Effector memory CD4-positive, alpha-beta T cell (primary cell): ENCODE measurements around the gene ZNF184.

Experiments used
- DNase-seq, 3 donors: peaks; one replicate each; pipeline ENCODE4 v3.0.0-alpha.2; 2020
- H3K27ac ChIP-seq: 2 replicates; pipeline ENCODE4 v1.7.0; 2013; ENCODE audit warnings: mild to moderate bottlenecking, low read length, moderate library complexity; ENCODE audit not compliant: insufficient read depth, poor library complexity, severe bottlenecking
- H3K27me3 ChIP-seq: replicated peaks from 2 replicates; pipeline ENCODE4 v1.7.0; 2013; ENCODE audit warnings: mild to moderate bottlenecking, low read length; ENCODE audit not compliant: insufficient read depth, control insufficient read depth, poor library complexity, severe bottlenecking
- H3K36me3 ChIP-seq: 2 replicates; pipeline ENCODE4 v1.7.0; 2013; ENCODE audit warnings: mild to moderate bottlenecking, low read length, moderate library complexity; ENCODE audit not compliant: control insufficient read depth, insufficient read depth
- H3K4me1 ChIP-seq: 2 replicates; pipeline ENCODE4 v1.7.0; 2013; ENCODE audit warnings: low read length, mild to moderate bottlenecking; ENCODE audit not compliant: control insufficient read depth, insufficient read depth, poor library complexity, severe bottlenecking
- H3K4me3 ChIP-seq: 2 replicates; pipeline ENCODE4 v1.7.0; 2013; ENCODE audit warnings: low read length, low read depth, mild to moderate bottlenecking; ENCODE audit not compliant: insufficient read depth, poor library complexity, severe bottlenecking
- H3K9me3 ChIP-seq: 2 replicates; pipeline ENCODE4 v1.7.0; 2013; ENCODE audit warnings: mild to moderate bottlenecking, low read length, moderate library complexity; ENCODE audit not compliant: control insufficient read depth

Gene ZNF184

GRCh38 chr6:27503436-27504030 lies 30.6 kb upstream of the ZNF184 start:
- Histone ChIP-seq H3K4me3 (peak overlapping the region; percentile 64), H3K27ac (peak overlapping the region; percentile 50), H3K9me3 (no peaks in the 10 kb centered on the region), H3K27me3 (no peaks in the 10 kb centered on the region), H3K4me1 (peaks cover 5% of the 10 kb centered on the region), H3K36me3 (no peaks in the 10 kb centered on the region)
- DNase-seq = peak; percentile 57 to 75 (median 64)

GRCh38 chr6:27502508-27503435 lies 29.9 kb upstream of the ZNF184 start:
- H3K27ac ChIP-seq = peak overlapping the region; percentile 50
- peaks cover 5% of the 10 kb centered on the region for H3K4me1 ChIP-seq
- no peaks in the 10 kb centered on the region for H3K27me3 ChIP-seq
- no peaks in the 10 kb centered on the region for H3K36me3 ChIP-seq
- no peaks in the 10 kb centered on the region for H3K9me3 ChIP-seq
- DNase-seq = peak; percentile 37 to 61 (median 45)
- H3K4me3 ChIP-seq = peak overlapping the region; percentile 64

- Histone ChIP-seq H3K36me3 (no peaks in the 10 kb centered on the region), H3K4me1 (peaks cover 5% of the 10 kb centered on the region), H3K27ac (no peak overlapping the region), H3K27me3 (peaks cover 2% of the 10 kb centered on the region), H3K9me3 (no peaks in the 10 kb centered on the region), H3K4me3 (no peak overlapping the region)
- DNase-seq = no peak
These were observed 28.3 kb upstream of the ZNF184 start for GRCh38 chr6:27501187-27501586.

- Histone ChIP-seq H3K27me3 (peaks cover 12% of the 10 kb centered on the region), H3K36me3 (no peaks in the 10 kb centered on the region), H3K4me1 (peaks cover 8% of the 10 kb centered on the region), H3K9me3 (no peaks in the 10 kb centered on the region), H3K4me3 (no peak overlapping the region), H3K27ac (no peak overlapping the region)
- DNase-seq = no peak
These were observed 27.3 kb upstream of the ZNF184 start for GRCh38 chr6:27500177-27500576.

DNA sequence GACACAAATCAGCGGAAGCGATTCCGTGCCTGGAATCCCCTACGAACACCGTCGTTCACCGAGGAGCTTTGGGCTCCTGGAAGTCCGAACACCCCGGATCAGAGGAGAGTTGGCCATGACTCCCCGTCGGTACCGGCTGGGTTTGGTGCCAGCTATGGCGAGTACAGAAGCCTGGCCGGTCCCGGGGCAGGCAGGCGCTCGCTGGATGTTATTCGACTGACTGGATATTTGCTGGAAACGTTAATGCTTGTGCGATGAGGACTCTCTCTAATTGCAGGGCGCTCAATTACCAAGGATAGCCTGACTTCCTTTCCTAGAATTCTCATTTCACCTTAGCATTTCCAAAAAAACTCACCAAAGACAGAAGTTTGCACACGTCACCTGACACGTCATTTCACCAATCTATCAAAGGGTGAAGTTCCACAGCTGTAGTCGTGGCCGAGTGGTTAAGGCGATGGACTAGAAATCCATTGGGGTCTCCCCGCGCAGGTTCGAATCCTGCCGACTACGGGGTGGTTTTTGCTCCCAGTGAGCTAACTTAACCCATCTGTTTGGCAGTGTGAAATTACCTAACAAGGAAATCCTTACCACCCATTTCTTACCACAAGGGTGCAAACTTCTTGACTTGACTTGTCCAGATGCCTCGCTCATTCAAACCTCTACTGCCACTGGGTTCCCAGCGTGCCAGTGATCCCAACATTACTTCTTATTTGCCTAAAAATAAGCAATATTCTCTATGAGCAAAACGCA lies 22.7 kb upstream of the ZNF184 start:
- peaks cover 28% of the 10 kb centered on the region for H3K27me3 ChIP-seq
- H3K4me3 ChIP-seq = peak overlapping the region; percentile 8
- DNase-seq = peak in 1 of 3 donors; percentile 10
- peaks cover 7% of the 10 kb centered on the region for H3K4me1 ChIP-seq
- no peaks in the 10 kb centered on the region for H3K36me3 ChIP-seq
- no peaks in the 10 kb centered on the region for H3K9me3 ChIP-seq
- no peak overlapping the region for H3K27ac ChIP-seq

DNA sequence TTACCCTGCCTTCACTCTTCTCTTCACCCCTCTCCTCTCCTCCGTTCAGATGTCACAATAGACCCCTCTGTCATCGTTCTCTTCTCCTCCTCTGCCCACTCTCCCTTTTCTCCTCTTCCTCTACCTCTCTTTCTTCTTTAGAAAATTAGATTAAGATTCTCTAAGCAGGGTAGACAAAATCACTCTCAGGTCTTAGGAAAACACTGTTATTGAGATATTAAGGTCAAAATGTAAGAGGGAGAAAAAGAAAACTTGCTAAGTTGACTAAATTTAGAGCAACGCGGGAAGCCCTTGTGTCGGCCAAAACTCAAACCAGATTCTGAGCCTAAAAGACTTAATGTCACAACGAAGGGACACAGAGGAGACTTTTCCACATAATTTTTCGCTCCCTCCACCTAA lies 22.1 kb upstream of the ZNF184 start:
- no peak overlapping the region for H3K27ac ChIP-seq
- peak overlapping the region; percentile 8 for H3K4me3 ChIP-seq
- H3K27me3 ChIP-seq = peaks cover 28% of the 10 kb centered on the region

DNA sequence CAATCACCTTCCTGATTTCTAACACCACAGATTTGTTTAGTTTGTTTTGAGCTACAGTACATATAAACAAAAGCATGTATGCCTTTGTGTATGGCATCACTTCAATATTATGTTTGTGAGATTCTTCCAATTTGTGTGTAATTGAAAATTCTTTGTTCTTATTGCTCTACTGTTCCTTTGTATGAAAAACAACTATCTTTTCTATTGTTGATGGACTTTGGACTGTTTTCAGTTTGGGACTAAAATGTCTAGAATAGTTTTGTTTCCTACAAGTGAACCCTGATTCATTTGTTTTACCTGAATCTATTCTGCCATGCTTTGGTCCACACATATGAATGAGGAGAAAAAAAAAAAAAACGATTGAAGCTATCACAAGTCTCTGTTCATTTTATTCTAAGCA lies 21.2 kb upstream of the ZNF184 start:
- Histone ChIP-seq H3K27ac (no peak overlapping the region), H3K9me3 (no peaks in the 10 kb centered on the region), H3K27me3 (peaks cover 28% of the 10 kb centered on the region), H3K4me1 (peaks cover 7% of the 10 kb centered on the region), H3K4me3 (no peak overlapping the region), H3K36me3 (no peaks in the 10 kb centered on the region)
- no peak for DNase-seq

More for the DNA sequence above, 22.1 kb upstream of the ZNF184 start:
- H3K9me3 ChIP-seq = no peaks in the 10 kb centered on the region
- peaks cover 7% of the 10 kb centered on the region for H3K4me1 ChIP-seq
- no peaks in the 10 kb centered on the region for H3K36me3 ChIP-seq
- DNase-seq = no peak

DNA sequence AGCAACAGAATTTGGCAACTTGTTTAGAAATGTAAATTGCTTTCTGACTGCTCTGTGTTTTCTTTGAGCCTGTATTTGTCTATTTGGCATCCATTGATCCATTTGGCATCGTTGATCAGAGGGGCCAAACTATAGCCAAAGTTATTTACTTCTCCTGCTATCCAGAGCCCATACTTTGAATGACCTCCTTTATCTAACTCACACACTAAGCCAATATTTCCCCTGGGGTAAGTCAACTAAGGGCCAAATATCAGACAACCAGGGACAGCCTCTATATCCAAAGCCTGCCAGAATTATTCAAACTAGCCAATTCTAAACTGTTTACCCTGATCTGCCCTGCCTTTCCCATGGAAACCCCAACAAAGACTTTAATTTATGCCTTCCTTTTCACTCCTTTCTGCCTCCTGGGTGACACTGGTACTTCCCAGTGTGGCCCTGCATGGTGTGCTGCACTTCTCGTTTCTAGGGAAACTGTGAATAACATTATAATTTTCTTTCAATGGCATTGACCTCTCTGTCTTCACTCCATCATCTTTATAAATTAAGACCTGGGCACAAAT lies 19.8 kb upstream of the ZNF184 start:
- Histone ChIP-seq H3K27ac (no peak overlapping the region), H3K27me3 (peaks cover 28% of the 10 kb centered on the region)

GRCh38 chr6:27479319-27480182 lies 6.6 kb upstream of the ZNF184 start:
- peak overlapping the region; percentile 96 for H3K27ac ChIP-seq

More for the DNA sequence above, 19.8 kb upstream of the ZNF184 start:
- H3K9me3 ChIP-seq = no peaks in the 10 kb centered on the region
- H3K4me1 ChIP-seq = peaks cover 7% of the 10 kb centered on the region
- H3K36me3 ChIP-seq = no peaks in the 10 kb centered on the region
- H3K4me3 ChIP-seq = no peak overlapping the region
- DNase-seq = no peak

More at GRCh38 chr6:27479319-27480182, 6.6 kb upstream of the ZNF184 start:
- H3K27me3 ChIP-seq = no peaks in the 10 kb centered on the region
- H3K4me1 ChIP-seq = peaks cover 9% of the 10 kb centered on the region
- peak overlapping the region; percentile 72 for H3K4me3 ChIP-seq
- DNase-seq = peak; percentile 67 to 79 (median 72)
- H3K9me3 ChIP-seq = no peaks in the 10 kb centered on the region
- no peaks in the 10 kb centered on the region for H3K36me3 ChIP-seq
